ENCODE measurements around the gene TBC1D1. TPM values are rescaled to one million over a fixed set of nuclear protein-coding genes. Genes with fewer than 3 reads are reported as not detected.

The TBC1D1 gene
- total RNA-seq, 2 experiments from 2014 or later, result 84.9 to 89.0 TPM

GRCh38 chr4:38085751-38086150 is 194.9 kb downstream of the TBC1D1 start:
- CTCF ChIA-PET, result no interaction called here
- POLR2A ChIA-PET, result no interaction called here

DNA sequence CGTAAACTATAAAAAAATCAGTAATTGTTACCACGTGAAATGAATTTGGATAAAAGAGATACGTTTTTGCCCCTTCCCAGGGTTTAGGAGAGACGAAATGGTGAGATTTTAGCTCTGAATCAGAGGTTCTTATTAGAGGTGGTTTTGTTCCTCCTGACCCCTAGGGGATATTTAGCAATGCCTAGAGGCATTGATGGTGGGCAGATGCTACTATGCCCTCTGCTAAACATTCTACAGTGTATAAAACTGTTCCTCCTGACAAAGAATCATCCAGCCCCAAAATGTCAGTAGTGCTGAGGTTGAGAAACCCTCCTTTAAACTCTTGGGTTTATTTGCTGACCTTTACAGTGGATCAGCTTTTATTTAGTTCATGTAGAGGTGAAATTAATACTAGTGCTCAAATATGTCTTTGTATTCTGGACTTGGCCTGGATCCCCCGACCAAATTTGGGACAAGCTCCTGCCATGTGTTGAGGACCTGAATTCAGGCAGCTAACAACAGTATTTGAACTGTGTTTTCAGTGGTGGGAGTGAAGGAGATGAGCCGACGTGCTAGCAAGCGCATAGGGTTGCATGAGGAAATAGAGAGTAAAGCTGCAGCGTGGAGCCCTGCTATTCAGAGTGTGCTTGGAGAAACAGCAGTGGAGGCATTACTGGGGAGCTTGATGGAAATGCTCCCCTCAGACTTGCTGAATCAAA is 195.4 kb downstream of the TBC1D1 start:
- ChIA-PET POLR2A (no interaction called here), CTCF (no interaction called here)

DNA sequence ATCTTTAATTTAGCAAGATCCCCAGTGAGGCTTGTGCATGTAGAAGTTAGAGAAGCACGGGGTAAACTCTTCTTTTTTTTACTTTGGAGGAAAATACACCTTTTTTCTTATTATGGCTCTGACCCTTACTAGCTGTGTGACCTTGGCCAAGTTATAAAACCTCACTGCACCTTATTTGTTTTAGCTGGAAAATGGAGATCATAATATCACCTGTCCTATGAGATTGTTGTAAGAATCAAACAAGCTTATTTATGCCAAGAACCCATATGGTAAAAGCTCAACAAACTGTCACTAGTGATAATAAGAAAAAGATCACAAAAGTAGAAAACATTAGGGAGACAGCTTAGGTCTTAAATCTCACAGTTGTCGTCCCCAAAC is 196.0 kb downstream of the TBC1D1 start:
- POLR2A ChIA-PET, result no interaction called here
- CTCF ChIA-PET, result no interaction called here

GRCh38 chr4:38088321-38088720 is 197.4 kb downstream of the TBC1D1 start:
- ChIA-PET CTCF (no interaction called here), POLR2A (no interaction called here)

DNA sequence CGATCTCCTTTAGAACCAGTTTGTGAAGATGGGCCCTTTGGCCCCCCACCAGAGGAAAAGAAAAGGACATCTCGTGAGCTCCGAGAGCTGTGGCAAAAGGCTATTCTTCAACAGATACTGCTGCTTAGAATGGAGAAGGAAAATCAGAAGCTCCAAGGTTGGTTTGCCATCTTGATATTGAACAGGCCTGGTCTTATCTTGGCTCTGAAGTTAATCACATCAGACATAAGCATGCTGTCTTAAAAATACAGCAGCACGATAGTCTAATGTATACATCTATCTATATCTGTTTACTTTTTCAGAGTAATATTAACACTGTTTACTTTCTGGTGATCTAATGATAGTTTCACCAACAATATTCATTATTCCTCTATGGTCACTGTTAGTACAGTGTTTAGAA is 199.1 kb downstream of the TBC1D1 start:
- POLR2A ChIA-PET, result interaction anchor here (0.6 to 2.3 kb wide), 2 partner anchors 39 to 43 kb away, joined by 6 read pairs; no protein-coding TSS in a partner anchor
- CTCF ChIA-PET, result interaction anchor here (0.9 to 1.5 kb wide), 3 partner anchors 28 to 43 kb away, joined by 3 to 6 read pairs (median 4); no protein-coding TSS in a partner anchor

DNA sequence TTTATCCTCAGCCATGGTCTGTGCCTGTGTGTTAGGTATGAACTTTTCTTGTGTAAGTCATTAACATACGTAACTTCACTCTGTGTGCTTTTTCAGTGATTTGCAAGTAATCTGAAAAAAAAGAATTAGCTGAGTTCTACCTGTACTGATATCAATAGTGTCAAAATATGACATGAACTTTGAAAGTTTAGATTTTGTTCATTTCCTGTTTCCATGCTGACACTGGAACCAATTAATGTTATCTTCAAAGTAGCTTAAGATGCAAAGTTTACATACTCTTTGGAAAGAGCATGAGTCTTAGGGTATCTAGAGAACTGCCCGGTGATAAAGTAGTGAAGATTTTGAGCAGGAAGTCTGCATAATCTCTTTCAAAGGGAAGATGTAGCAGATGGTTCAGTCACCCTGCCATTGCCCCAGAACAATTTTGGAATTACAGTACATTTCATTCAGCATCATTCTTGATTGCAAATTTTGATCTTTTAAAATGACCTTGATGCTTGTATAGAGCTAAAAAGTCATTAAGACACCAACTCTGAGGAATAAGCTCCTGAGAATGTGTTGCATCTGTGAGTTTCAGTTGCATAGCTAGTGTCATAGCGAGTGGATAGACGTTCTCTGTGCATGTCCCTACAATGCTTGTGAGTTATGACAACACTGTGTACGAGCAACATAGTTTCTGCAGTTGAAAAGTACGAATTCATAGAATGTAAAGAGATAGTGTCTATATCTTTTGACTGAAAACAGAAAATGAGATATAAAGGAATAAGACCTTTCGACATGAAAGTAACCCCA is 199.8 kb downstream of the TBC1D1 start:
- POLR2A ChIA-PET, result interaction anchor here (1.2 to 2.3 kb wide), 2 partner anchors 38 to 42 kb away, joined by 3 to 6 read pairs; no protein-coding TSS in a partner anchor

DNA sequence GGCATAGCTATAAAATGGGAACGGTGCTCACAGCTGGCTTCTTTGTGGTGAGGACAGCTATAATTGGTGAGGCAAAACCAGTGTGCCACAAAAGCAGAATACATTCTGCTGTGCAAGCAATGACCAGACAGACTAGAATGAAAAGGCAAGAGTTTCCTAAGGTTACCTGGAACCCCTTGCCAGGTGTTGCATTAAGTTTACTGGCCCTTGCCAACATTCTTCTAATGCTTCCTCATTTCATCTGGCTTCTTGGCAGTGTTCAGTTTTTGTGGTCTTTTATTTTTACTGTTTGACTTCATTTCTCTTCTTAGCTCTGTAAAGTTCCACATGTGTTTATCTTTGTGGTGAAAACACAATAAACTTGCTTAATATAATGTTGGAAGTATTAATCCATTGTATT is 200.8 kb downstream of the TBC1D1 start:
- CTCF ChIA-PET, result interaction anchor here (1.5 kb wide), 2 partner anchors 12 to 37 kb away, joined by 4 to 6 read pairs; no protein-coding TSS in a partner anchor
- POLR2A ChIA-PET, result interaction anchor here (1.2 kb wide), 1 partner anchor 41 kb away, joined by 3 read pairs; no protein-coding TSS in a partner anchor

More for the DNA sequence above, 199.8 kb downstream of the TBC1D1 start:
- CTCF ChIA-PET, result interaction anchor here (0.9 to 1.5 kb wide), 4 partner anchors 11 to 42 kb away, joined by 3 to 6 read pairs (median 4); no protein-coding TSS in a partner anchor

GRCh38 chr4:38092701-38093100 is 201.8 kb downstream of the TBC1D1 start:
- ChIA-PET POLR2A (no interaction called here), CTCF (no interaction called here)

GRCh38 chr4:38094419-38094818 is 203.5 kb downstream of the TBC1D1 start:
- POLR2A ChIA-PET, result interaction anchor here (0.7 kb wide), 1 partner anchor 207 kb away, joined by 4 read pairs; no protein-coding TSS in a partner anchor
- CTCF ChIA-PET, result interaction anchor here (0.7 kb wide), 1 partner anchor 71 kb away, joined by 3 read pairs; no protein-coding TSS in a partner anchor

- CTCF ChIA-PET, result no interaction called here
Observed at GRCh38 chr4:38095691-38096090, 204.8 kb downstream of the TBC1D1 start.

GRCh38 chr4:38097818-38098217 is 206.9 kb downstream of the TBC1D1 start:
- CTCF ChIA-PET, result no interaction called here
- POLR2A ChIA-PET, result no interaction called here

More at GRCh38 chr4:38095691-38096090, 204.8 kb downstream of the TBC1D1 start:
- POLR2A ChIA-PET, result no interaction called here

DNA sequence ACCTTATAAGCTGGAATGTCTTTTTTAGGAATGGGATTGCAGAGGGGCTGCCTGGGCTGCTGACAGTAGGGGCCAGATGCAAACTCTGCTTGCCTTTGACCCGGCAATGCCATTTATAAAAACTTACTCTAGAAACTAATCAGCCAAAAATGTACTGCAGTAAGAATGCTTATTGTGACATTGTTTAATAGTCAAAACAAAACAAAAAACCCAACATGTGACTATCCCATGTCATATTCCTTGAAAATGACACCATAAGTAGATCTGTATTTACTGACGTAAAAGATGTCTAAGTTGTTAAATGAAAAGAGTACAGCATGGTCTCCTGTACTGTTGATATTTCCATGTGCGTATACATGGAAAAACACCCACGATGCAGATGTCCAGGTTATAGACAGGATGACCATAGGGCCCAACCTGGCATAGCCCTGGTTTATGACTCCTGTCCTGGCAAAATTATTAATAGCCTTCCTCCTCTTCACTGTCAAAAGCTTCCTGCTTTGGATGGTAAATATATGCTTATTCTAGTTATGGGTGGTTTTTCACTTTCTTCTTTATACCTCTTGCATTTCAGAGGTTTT is 208.2 kb downstream of the TBC1D1 start:
- POLR2A ChIA-PET, result no interaction called here
- CTCF ChIA-PET, result no interaction called here

- ChIA-PET POLR2A (no interaction called here), CTCF (interaction anchor here (1.6 kb wide), 1 partner anchor 20 kb away, joined by 5 read pairs; no protein-coding TSS in a partner anchor)
Observed at GRCh38 chr4:38099908-38100407, 209.1 kb downstream of the TBC1D1 start.

GRCh38 chr4:38100474-38101255 is 209.8 kb downstream of the TBC1D1 start:
- POLR2A ChIA-PET, result no interaction called here

DNA sequence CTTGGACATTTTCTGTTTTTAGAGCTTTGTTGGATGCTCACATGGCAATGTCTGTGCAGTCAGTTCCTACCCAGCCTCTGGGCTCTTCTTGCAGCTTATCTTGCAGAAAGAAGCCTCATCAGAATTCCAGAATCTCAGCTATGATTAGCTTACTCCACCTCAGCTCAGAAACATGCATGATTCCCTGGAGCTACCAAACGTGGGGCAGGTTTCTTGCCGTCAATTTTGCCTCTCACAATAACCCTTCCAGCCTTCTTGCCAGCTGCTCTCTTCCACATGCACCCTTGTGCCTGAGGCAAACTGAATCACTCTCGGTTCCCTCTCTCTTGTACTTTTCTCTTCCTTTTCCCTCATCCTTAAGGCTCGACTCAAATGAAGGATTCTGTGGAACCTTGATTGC is 210.7 kb downstream of the TBC1D1 start:
- POLR2A ChIA-PET, result no interaction called here
- CTCF ChIA-PET, result no interaction called here

More at GRCh38 chr4:38100474-38101255, 209.8 kb downstream of the TBC1D1 start:
- CTCF ChIA-PET, result interaction anchor here (1.6 kb wide), 1 partner anchor 19 kb away, joined by 5 read pairs; no protein-coding TSS in a partner anchor

DNA sequence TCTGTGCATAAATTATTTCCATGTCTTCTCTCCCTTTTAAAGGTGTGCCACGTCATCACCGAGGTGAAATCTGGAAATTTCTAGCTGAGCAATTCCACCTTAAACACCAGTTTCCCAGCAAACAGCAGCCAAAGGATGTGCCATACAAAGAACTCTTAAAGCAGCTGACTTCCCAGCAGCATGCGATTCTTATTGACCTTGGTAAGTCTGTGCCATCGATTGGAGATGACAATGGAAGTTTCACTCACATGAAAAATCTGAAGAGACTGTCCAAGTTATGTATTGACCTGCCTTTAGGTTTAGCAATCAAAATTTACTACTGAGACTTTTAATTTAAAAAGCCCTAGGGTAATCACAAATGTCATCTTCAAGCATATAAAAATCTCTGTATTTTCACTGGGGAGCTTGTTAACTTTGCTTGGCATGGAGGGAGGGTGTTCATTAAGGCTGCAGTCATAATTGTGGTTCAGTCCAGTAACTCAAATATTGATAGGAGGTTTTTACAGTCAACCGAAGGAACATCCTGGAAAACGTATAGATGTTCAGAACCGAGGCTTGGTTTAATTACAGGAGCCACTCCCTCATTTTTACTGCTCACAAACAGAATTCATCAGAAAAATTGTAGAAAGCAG is 212.2 kb downstream of the TBC1D1 start:
- POLR2A ChIA-PET, result no interaction called here
- CTCF ChIA-PET, result no interaction called here

DNA sequence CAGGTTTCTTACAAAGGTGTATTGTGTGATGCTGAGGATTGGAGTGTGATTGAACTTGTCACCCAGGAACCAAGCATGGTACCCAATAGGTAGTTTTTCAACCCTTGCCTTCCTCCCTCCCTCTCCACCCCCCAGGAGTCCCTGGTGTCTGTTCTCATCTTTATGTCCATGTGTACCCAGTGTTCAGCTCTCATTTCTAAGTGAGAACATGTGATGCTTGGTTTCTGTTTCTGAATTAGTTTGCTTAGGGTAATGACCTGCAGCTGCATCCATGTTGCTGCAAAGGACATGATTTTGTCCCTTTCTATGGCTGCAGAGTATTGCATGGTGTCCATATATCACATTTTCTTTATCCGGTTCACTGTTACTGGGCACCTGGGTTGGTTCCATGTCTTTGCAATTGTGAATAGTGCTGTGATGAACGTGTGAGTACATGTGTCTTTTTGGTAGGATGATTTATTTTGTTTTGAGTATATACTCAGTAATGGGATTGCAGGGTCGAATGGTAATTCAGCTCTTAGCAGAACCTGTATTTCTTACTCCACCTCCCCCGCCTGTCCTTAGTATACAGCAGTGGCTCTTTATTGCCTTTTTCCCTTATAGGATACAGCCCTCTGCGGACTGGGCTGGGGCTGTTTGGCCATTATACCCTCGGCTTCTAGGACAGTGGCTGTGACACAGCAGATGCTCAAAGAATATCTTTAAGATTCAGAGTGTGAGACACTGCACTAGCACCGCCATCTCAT is 214.8 kb downstream of the TBC1D1 start:
- POLR2A ChIA-PET, result no interaction called here
- CTCF ChIA-PET, result no interaction called here

- POLR2A ChIA-PET, result no interaction called here
- CTCF ChIA-PET, result no interaction called here
Observed at GRCh38 chr4:38106311-38106710, 215.4 kb downstream of the TBC1D1 start.
